Liver (tissue), 9 donors: ENCODE measurements around the gene MARCHF10. TPM values are rescaled to one million over a fixed set of nuclear protein-coding genes. Genes with fewer than 3 reads are reported as not detected.

ENCODE experiments used
- DNase-seq: peaks from one replicate; pipeline ENCODE4 v3.0.0-alpha.2; 2017; ENCODE audit warnings: low spot score
- H3K27ac ChIP-seq, 2 donors: one replicate each; pipeline ENCODE4 v1.7.0; 2013; ENCODE audit warnings: inconsistent platforms in 2 of 2, low read length in 2 of 2, control low read depth in 1 of 2, low read depth in 1 of 2, mild to moderate bottlenecking in 1 of 2
- H3K27me3 ChIP-seq, 4 donors: one replicate each; pipeline versions ENCODE4 v1.6.1 to v1.7.0; 2013; ENCODE audit warnings: low read length in 3 of 4, inconsistent platforms in 1 of 4, mild to moderate bottlenecking in 1 of 4, moderate library complexity in 1 of 4; ENCODE audit not compliant: control insufficient read depth in 4 of 4, insufficient read depth in 4 of 4
- H3K36me3 ChIP-seq, 4 donors: one replicate each; pipeline versions ENCODE4 v1.6.1 to v1.7.0; 2013; ENCODE audit warnings: low read length in 3 of 4, mild to moderate bottlenecking in 3 of 4, low read depth in 1 of 4, moderate library complexity in 1 of 4; ENCODE audit not compliant: control insufficient read depth in 4 of 4, insufficient read depth in 3 of 4
- H3K4me1 ChIP-seq, 4 donors: one replicate each; pipeline versions ENCODE4 v1.6.1 to v1.7.0; 2013; ENCODE audit warnings: low read length in 3 of 4, mild to moderate bottlenecking in 3 of 4, moderate library complexity in 1 of 4; ENCODE audit not compliant: control insufficient read depth in 4 of 4, insufficient read depth in 4 of 4
- H3K4me3 ChIP-seq, 3 donors: one replicate each; pipeline versions ENCODE4 v1.6.1 to v1.7.0; 2013; ENCODE audit warnings: low read length in 3 of 3, control low read depth in 1 of 3, low read depth in 1 of 3, mild to moderate bottlenecking in 1 of 3
- H3K9ac ChIP-seq, 2 donors: one replicate each; pipeline ENCODE4 v1.7.0; 2013; ENCODE audit warnings: low read length in 2 of 2, mild to moderate bottlenecking in 2 of 2, moderate library complexity in 2 of 2, control low read depth in 1 of 2, low read depth in 1 of 2
- H3K9me3 ChIP-seq, 4 donors: one replicate each; pipeline versions ENCODE4 v1.6.1 to v1.7.0; 2013; ENCODE audit warnings: low read length in 3 of 4; ENCODE audit not compliant: control insufficient read depth in 4 of 4
- ATF3 ChIP-seq: IDR thresholded peaks from 2 replicates; pipeline ENCODE4 v1.6.1; 2016; ENCODE audit warnings: antibody characterized with exemption
- CTCF ChIP-seq: fragments of 150-350 bp; IDR thresholded peaks from 2 replicates; pipeline ENCODE4 v1.5.1; 2017; ENCODE audit warnings: improper control_type of control experiment, low read depth, low read length; ENCODE audit not compliant: missing input control
- EGR1 ChIP-seq, 2 donors: IDR thresholded peaks; 2 replicates each; pipeline ENCODE4 v1.6.1; 2016 to 2018; ENCODE audit warnings: antibody characterized with exemption in 2 of 2, low read depth in 2 of 2
- FOXA2 ChIP-seq: IDR thresholded peaks from 2 replicates; pipeline ENCODE4 v1.6.1; 2016; ENCODE audit warnings: antibody characterized with exemption
- GABPA ChIP-seq, 2 donors: IDR thresholded peaks in 1 of 2; conservative IDR thresholded peaks in 1 of 2; 2 replicates each; pipeline ENCODE4 v1.6.1; 2016; ENCODE audit warnings: antibody characterized with exemption in 2 of 2, mild to moderate bottlenecking in 1 of 2, moderate library complexity in 1 of 2
- HNF4A ChIP-seq, 2 donors: conservative IDR thresholded peaks; 2 replicates each; pipeline ENCODE4 v1.6.1; 2016; ENCODE audit warnings: antibody characterized with exemption in 2 of 2, mild to moderate bottlenecking in 2 of 2
- HNF4G ChIP-seq: IDR thresholded peaks from 2 replicates; pipeline ENCODE4 v1.6.1; 2016; ENCODE audit warnings: antibody characterized with exemption
- JUND ChIP-seq, 2 donors: IDR thresholded peaks; 2 replicates each; pipeline ENCODE4 v1.6.1; 2016; ENCODE audit warnings: antibody characterized with exemption in 2 of 2
- MAX ChIP-seq: IDR thresholded peaks from 2 replicates; pipeline ENCODE4 v1.6.1; 2016; ENCODE audit warnings: antibody characterized with exemption
- NR2F2 ChIP-seq: IDR thresholded peaks from 2 replicates; pipeline ENCODE4 v1.6.1; 2016; ENCODE audit warnings: antibody characterized with exemption
- RAD21 ChIP-seq, 2 donors: IDR thresholded peaks; 2 replicates each; pipeline ENCODE4 v1.6.1; 2016; ENCODE audit warnings: antibody characterized with exemption in 2 of 2, mild to moderate bottlenecking in 2 of 2
- REST ChIP-seq: IDR thresholded peaks from 2 replicates; pipeline ENCODE4 v1.6.1; 2016; ENCODE audit warnings: antibody characterized with exemption, mild to moderate bottlenecking
- SP1 ChIP-seq: IDR thresholded peaks from 2 replicates; pipeline ENCODE4 v1.6.1; 2018; ENCODE audit warnings: antibody characterized with exemption, mild to moderate bottlenecking
- TAF1 ChIP-seq: conservative IDR thresholded peaks from 2 replicates; pipeline ENCODE4 v1.6.1; 2016; ENCODE audit warnings: antibody characterized with exemption, mild to moderate bottlenecking
- YY1 ChIP-seq: IDR thresholded peaks from 2 replicates; pipeline ENCODE4 v1.6.1; 2016; ENCODE audit warnings: antibody characterized with exemption, mild to moderate bottlenecking
- ZBTB33 ChIP-seq: IDR thresholded peaks from 2 replicates; pipeline ENCODE4 v1.6.1; 2016; ENCODE audit warnings: antibody characterized with exemption
- WGBS: extraction: QIAGEN DNeasy Blood & Tissue Kit; methylation state at CpG from one replicate; pipeline ENCODE4 v1.1.7; 2013; 5-methylcytosine and 5-hydroxymethylcytosine counted together
- polyA plus RNA-seq, 2 donors: library from polyadenylated mRNA; stranded (reverse) in 1 of 2; unstranded in 1 of 2; fragments of 200-250 nt in 1 of 2; fragments of >200 nt in 1 of 2; fragmentation: Nextera tagmentation in 1 of 2; extraction: Ambion mirVana in 1 of 2; gene quantifications; one replicate each; pipeline versions ENCODE4 v1.2.1 to v1.2.3, GENCODE V29; 2013 to 2015
- total RNA-seq, 2 donors: library from RNA; depleted of rRNA; stranded (reverse); fragments of >200 nt; gene quantifications; one replicate each; pipeline ENCODE4 v1.2.3, GENCODE V29; 2014
- donor health status: healthy.
- donor health status: healthy.
- donor health status: healthy.
- donor health status: healthy.
- donor health status: healthy.

The MARCHF10 gene
- total and polyA plus RNA-seq, 4 donors: not detected

- Histone ChIP-seq H3K9ac (no peak overlapping the region), H3K4me3 (no peak overlapping the region), H3K27ac (no peak overlapping the region), H3K36me3 (no peaks in the 10 kb centered on the region), H3K4me1 (no peaks in the 10 kb centered on the region), H3K9me3 (no peaks in the 10 kb centered on the region), H3K27me3 (peaks cover 0 to 13% (median 0%) of the 10 kb centered on the region in 4 donors)
- DNase-seq: no peak
- WGBS: 90% methylated on average over 23 of the region's 23 CpGs
- no peak for TF ChIP-seq EGR1 (IDR thresholded peaks at IDR 0.05; ENCODE audit: low read depth in 2 of 2)
- TF ChIP-seq ZBTB33: no peak
- no peak for TF ChIP-seq CTCF
- TF ChIP-seq TAF1: no peak
- TF ChIP-seq FOXA2: no peak
- no peak for TF ChIP-seq HNF4A (conservative IDR thresholded peaks at IDR 0.05)
- TF ChIP-seq REST: no peak
- no peak for TF ChIP-seq RAD21 (IDR thresholded peaks at IDR 0.05)
- no peak for TF ChIP-seq JUND (IDR thresholded peaks at IDR 0.05)
These were observed 91.1 kb downstream of the MARCHF10 start for GRCh38 chr17:62716834-62717588.

GRCh38 chr17:62715882-62716390 is 92.2 kb downstream of the MARCHF10 start:
- Histone ChIP-seq H3K4me3 (no peak overlapping the region), H3K4me1 (no peaks in the 10 kb centered on the region), H3K9ac (no peak overlapping the region), H3K27ac (no peak overlapping the region), H3K27me3 (peaks cover 0 to 10% (median 0%) of the 10 kb centered on the region in 4 donors), H3K9me3 (no peaks in the 10 kb centered on the region), H3K36me3 (no peaks in the 10 kb centered on the region)
- 95% methylated on average over 18 of the region's 18 CpGs for WGBS
- no peak for DNase-seq
- no peak for TF ChIP-seq MAX
- TF ChIP-seq TAF1: no peak
- no peak for TF ChIP-seq NR2F2
- no peak for TF ChIP-seq ATF3
- TF ChIP-seq CTCF: no peak
- TF ChIP-seq RAD21 (IDR thresholded peaks at IDR 0.05): no peak
- TF ChIP-seq SP1: no peak
- TF ChIP-seq JUND (IDR thresholded peaks at IDR 0.05): no peak
- no peak for TF ChIP-seq HNF4G
- no peak for TF ChIP-seq EGR1 (IDR thresholded peaks at IDR 0.05; ENCODE audit: low read depth in 2 of 2)
- TF ChIP-seq YY1: no peak
- TF ChIP-seq FOXA2: no peak
- no peak for TF ChIP-seq REST
- TF ChIP-seq GABPA (IDR thresholded peaks at IDR 0.05 in 1 of 2, conservative IDR thresholded peaks at IDR 0.05 in 1 of 2): no peak
- TF ChIP-seq HNF4A (conservative IDR thresholded peaks at IDR 0.05): no peak
